GM12878 (cell line): Measurements from ENCODE around the gene POU3F2. TPM values are rescaled to one million over a fixed set of nuclear protein-coding genes. Genes with fewer than 3 reads are reported as not detected.

Experiments
- ATAC-seq: fragments of 200-7000 bp; cut with Tn5 transposase; 3 replicates; pipeline ENCODE4 v1.9.1; 2020; ENCODE audit warnings: mild to moderate bottlenecking, moderate library complexity
- BruUV-seq: library from RNA; stranded (reverse); fragments of 400-500 nt; replicated peaks from 2 replicates; lab custom pipeline; 2021; lab: Mats Ljungman, UMichigan
- CTCF ChIA-PET: fragments of 300-600 bp; sonication (Branson Sonifier 250); formaldehyde crosslinking; extraction: SDS; loops from one replicate; lab custom pipeline; 2021; ENCODE audit warnings: inconsistent platforms; lab: Yijun Ruan, JAX
- POLR2A ChIA-PET: fragments of 350-600 bp; formaldehyde crosslinking; extraction: SDS; loops from one replicate; lab custom pipeline; 2021; ENCODE audit warnings: inconsistent platforms; lab: Charles Lee
- RAD21 ChIA-PET: fragments of 300-600 bp; sonication (Branson Sonifier 250); formaldehyde crosslinking; loops from one replicate; lab custom pipeline; 2023; ENCODE audit warnings: antibody characterized with exemption; ENCODE audit not compliant: unreplicated experiment; lab: Charles Lee
- SMC1A ChIA-PET: fragments of 300-600 bp; sonication (Branson Sonifier 250); formaldehyde crosslinking; loops from one replicate; lab custom pipeline; 2023; ENCODE audit not compliant: unreplicated experiment, uncharacterized antibody; lab: Charles Lee
- DNase-seq: peaks from one replicate; pipeline ENCODE4 v3.0.0-alpha.2; 2011; ENCODE audit warnings: low read depth, low spot score
- FAIRE-seq: peaks from 3 replicates; lab custom pipeline; 2011; peaks lifted over from hg19 to GRCh38; lab: Jason Lieb, UNC
- H2AFZ ChIP-seq: 2 replicates; pipeline ENCODE4 v1.6.0; 2011; ENCODE audit warnings: low read depth, low read length, control low read depth; ENCODE audit not compliant: control insufficient read depth
- H3K27ac ChIP-seq: 2 replicates; pipeline ENCODE4 v1.5.1; 2011; ENCODE audit warnings: control low read depth; ENCODE audit not compliant: control insufficient read depth, insufficient read depth
- H3K27me3 ChIP-seq, 2 experiments: replicated peaks in 1 of 2; 2 replicates each; pipeline versions ENCODE4 v1.6.0 to v1.6.1; 2011; ENCODE audit warnings: low read length in 1 of 2; ENCODE audit not compliant: control insufficient read depth in 2 of 2, insufficient read depth in 2 of 2
- H3K36me3 ChIP-seq, 2 experiments: 2 replicates each; pipeline ENCODE4 v1.5.1; 2011; ENCODE audit warnings: low read length in 1 of 2; ENCODE audit not compliant: control insufficient read depth in 2 of 2, insufficient read depth in 2 of 2
- H3K4me1 ChIP-seq: 2 replicates; pipeline ENCODE4 v1.6.1; 2011; ENCODE audit warnings: mild to moderate bottlenecking, low read length, moderate library complexity, mixed read lengths; ENCODE audit not compliant: control insufficient read depth, insufficient read depth
- H3K4me2 ChIP-seq: 2 replicates; pipeline ENCODE4 v1.6.0; 2011; ENCODE audit warnings: control low read depth; ENCODE audit not compliant: control insufficient read depth, insufficient read depth
- H3K4me3 ChIP-seq: fragments of 200-600 bp; sonication (generic); 2 replicates; pipeline ENCODE4 v1.5.1; 2016
- H3K79me2 ChIP-seq: 2 replicates; pipeline ENCODE4 v1.6.0; 2011; ENCODE audit warnings: low read length; ENCODE audit not compliant: control insufficient read depth, insufficient read depth
- H3K9ac ChIP-seq: 2 replicates; pipeline ENCODE4 v1.8.0; 2011; ENCODE audit warnings: low read length, control low read depth, mixed read lengths; ENCODE audit not compliant: control insufficient read depth, insufficient read depth
- H3K9me3 ChIP-seq: replicated peaks from 3 replicates; pipeline ENCODE4 v1.5.1; 2011; ENCODE audit warnings: mild to moderate bottlenecking, low read length; ENCODE audit not compliant: control insufficient read depth, insufficient read depth
- H4K20me1 ChIP-seq: 2 replicates; pipeline ENCODE4 v1.6.0; 2011; ENCODE audit not compliant: control insufficient read depth, insufficient read depth
- CHD4 ChIP-seq: fragments of 200-600 bp; sonication (generic); IDR thresholded peaks from 2 replicates; pipeline ENCODE4 v1.6.1; 2016; ENCODE audit warnings: mild to moderate bottlenecking
- EZH2 ChIP-seq: IDR thresholded peaks from 2 replicates; pipeline ENCODE4 v1.6.1; 2012; ENCODE audit warnings: low read depth, mild to moderate bottlenecking, control low read depth, inconsistent platforms, low read length, borderline replicate concordance; ENCODE audit not compliant: control insufficient read depth
- WGBS: methylation state at CpG from one replicate; pipeline ENCODE4 v1.1.6; 2016; ENCODE audit warnings: low lambda C conversion rate; ENCODE audit not compliant: insufficient replicate concordance, insufficient coverage; ENCODE audit errors: missing lambda C conversion rate; 5-methylcytosine and 5-hydroxymethylcytosine counted together
- in situ Hi-C: fragments of 300-500 bp; cut with MboI; formaldehyde crosslinking; loops from 9 replicates; pipeline ENCODE4 v1.14.3; 2018; ENCODE audit warnings: mixed read lengths
- intact Hi-C: fragments of 100-400 bp; cut with micrococcal nuclease; formaldehyde crosslinking; loops from one replicate; pipeline ENCODE4 v1.14.2; 2022; ENCODE audit not compliant: unreplicated experiment
- polyA plus RNA-seq, 11 experiments: library from polyadenylated mRNA; depleted of rRNA in 4 of 11; unstranded in 6 of 11; stranded (reverse) in 5 of 11; fragments of >200 nt; fragmentation: Nextera tagmentation in 4 of 11; fragmentation: Illumina TruSeq in 1 of 11; extraction: Ambion mirVana in 4 of 11; extraction: Trizol in 1 of 11; gene quantifications; 1 replicate in 1 of 11; 2 replicates in 10 of 11; pipeline versions ENCODE4 v1.2.1 to v1.2.3, GENCODE V29; 2011 to 2016; ENCODE audit warnings: inconsistent platforms in 2 of 11, missing spikeins in 2 of 11, low read depth in 1 of 11
- total RNA-seq, 4 experiments: library from RNA; depleted of rRNA in 3 of 4; stranded (reverse); fragments of >200 nt in 3 of 4; fragmentation: Illumina TruSeq in 1 of 4; extraction: Trizol in 1 of 4; gene quantifications; 2 replicates each; pipeline versions ENCODE4 v1.2.1 to v1.2.3, GENCODE V29; 2013 to 2021

POU3F2 gene
- total and polyA plus RNA-seq, 10 of the 15 experiments (the other 5 are each of a cell fraction or from before 2014, with no cell fraction given) = not detected

GRCh38 chr6:98836025-98836961 is 1.9 kb downstream of the POU3F2 start:
- WGBS = 14% methylated on average over 23 of the region's 23 CpGs
- ChIA-PET SMC1A (interaction anchor here (0.7 kb wide), 1 partner anchor 25 kb away, joined by 3 read pairs; no protein-coding TSS in a partner anchor), RAD21 (no interaction called here), CTCF (interaction anchor here (1.7 kb wide), 1 partner anchor 9 kb away, joined by 4 read pairs; no protein-coding TSS in a partner anchor), POLR2A (no interaction called here)
- Histone ChIP-seq H3K27me3 (peaks cover 14 to 30% of the 10 kb centered on the region in 2 experiments), H3K36me3 (no peaks in the 10 kb centered on the region), H3K79me2 (no peaks in the 10 kb centered on the region), H3K4me3 (no peak overlapping the region), H3K27ac (no peak overlapping the region), H2AFZ (no peak overlapping the region), H4K20me1 (no peaks in the 10 kb centered on the region), H3K4me1 (no peaks in the 10 kb centered on the region), H3K9ac (no peak overlapping the region), H3K9me3 (no peaks in the 10 kb centered on the region; the same call in 2 of the 3 replicates), H3K4me2 (no peak overlapping the region)
- no peak for ATAC-seq
- FAIRE-seq = no peak
- TF ChIP-seq EZH2 = peak; percentile 48; the same call in 1 of the 2 replicates
- no peak for TF ChIP-seq CHD4
- intact Hi-C loops = loop anchor here (5.0 kb wide), 1 partner anchor 59 kb away; no protein-coding TSS in a partner anchor
- in situ Hi-C loops = no loop called here
- DNase-seq = no peak
- BruUV-seq = no TSS peak
